ENCODE data around the gene NOP10.

DNA sequence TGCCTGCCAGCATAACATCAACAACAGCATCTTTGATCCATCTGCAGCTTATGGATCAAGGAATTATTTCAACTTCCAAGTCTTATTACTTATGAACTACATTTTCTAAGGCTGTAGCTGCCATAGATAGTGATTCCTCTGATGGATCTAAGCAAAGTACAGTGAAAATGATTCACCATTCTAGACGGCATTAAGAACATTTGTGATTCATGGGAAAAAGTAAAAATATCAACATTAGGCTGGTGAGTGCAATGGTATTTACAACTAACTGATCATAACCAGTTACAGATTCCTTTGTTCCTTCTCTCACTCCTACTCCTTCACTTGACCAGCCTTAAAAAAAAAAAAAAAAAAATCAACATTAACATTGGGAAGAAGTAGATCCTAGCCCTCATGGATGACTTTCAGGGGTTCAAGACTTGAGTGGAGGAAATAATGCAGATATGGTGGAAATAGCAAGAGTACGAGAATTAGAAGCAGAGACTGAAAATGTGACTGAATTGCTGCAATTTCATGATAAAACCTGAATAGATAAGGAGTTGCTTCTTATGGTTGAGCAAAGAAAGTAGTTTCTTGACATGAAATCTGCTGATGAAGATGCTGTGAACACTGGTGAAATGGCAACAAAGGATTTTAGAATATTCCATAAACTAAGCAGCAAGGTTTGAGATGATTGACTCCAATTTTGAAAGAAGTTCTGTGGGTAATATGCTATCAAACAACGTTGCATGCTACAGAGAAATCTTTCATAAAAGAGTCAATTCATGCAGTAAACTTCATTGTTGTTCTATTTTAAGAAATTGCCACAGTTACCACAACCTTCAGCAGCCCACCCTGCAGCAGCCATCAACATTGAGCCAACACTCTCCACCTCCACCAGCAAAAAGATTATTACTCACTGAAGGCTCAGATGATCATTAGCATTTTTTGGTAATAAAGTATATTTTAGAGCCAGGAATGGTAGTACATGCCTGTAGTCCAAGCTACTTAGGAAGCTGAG, 28.1 kb downstream of the NOP10 start:
- TF ChIP-seq GATA3 (IDR thresholded peaks at IDR 0.05; ENCODE audit: low read depth, low read length): no peak
- no peak for TF ChIP-seq GATA2 (IDR thresholded peaks at IDR 0.05; ENCODE audit: low read depth, low read length)
